ENCODE data around the gene ENKD1. TPM values are rescaled to one million over a fixed set of nuclear protein-coding genes. Genes with fewer than 3 reads are reported as not detected.

ENKD1 gene
- total RNA-seq, 3 donors from 2014 or later (not counting 1 experiment from before 2014, with no cell fraction given), result 3.4 to 4.2 (median 3.7) TPM

DNA sequence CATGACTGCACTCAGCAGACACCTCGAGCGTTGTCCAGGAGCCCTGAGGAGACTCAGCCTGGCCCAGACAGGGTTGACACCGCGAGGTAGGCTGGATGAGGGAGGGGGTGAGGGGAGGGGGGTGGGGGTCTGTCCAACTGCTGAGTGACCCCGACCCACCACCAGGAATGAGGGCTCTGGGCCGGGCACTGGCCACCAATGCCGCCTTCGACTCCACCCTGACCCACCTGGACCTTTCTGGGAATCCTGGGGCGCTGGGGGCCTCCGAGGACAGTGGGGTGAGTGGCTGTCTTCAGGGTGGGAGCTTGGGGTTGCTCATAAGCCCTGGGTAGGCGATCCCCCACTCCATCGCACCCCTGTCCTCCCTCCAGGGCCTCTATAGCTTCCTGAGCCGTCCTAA is 18.9 kb downstream of the ENKD1 start:
- Histone ChIP-seq H3K36me3 (ENCODE audit: control insufficient read depth, insufficient read depth, low read length) (peaks cover 48% of the 10 kb centered on the region), H3K27ac (ENCODE audit: low read length) (no peak overlapping the region), H3K4me1 (ENCODE audit: control insufficient read depth, insufficient read depth, low read length) (peaks cover 22% of the 10 kb centered on the region), H3K27me3 (ENCODE audit: control insufficient read depth, insufficient read depth, low read length) (no peaks in the 10 kb centered on the region), H3K4me3 (ENCODE audit: low read length) (no peak overlapping the region), H3K9me3 (ENCODE audit: control insufficient read depth, insufficient read depth, low read length) (no peaks in the 10 kb centered on the region)
- Mint-ChIP-seq H3K27me3 (ENCODE audit: low read depth in 2 of 2) (no peaks in the 10 kb centered on the region), H3K4me3 (no peak overlapping the region), H3K27ac (no peak overlapping the region), H3K4me1 (no peaks in the 10 kb centered on the region), H3K9me3 (no peaks in the 10 kb centered on the region), H3K36me3 (no peaks in the 10 kb centered on the region)
- no peak for DNase-seq
- TF ChIP-seq, protein P1, sequence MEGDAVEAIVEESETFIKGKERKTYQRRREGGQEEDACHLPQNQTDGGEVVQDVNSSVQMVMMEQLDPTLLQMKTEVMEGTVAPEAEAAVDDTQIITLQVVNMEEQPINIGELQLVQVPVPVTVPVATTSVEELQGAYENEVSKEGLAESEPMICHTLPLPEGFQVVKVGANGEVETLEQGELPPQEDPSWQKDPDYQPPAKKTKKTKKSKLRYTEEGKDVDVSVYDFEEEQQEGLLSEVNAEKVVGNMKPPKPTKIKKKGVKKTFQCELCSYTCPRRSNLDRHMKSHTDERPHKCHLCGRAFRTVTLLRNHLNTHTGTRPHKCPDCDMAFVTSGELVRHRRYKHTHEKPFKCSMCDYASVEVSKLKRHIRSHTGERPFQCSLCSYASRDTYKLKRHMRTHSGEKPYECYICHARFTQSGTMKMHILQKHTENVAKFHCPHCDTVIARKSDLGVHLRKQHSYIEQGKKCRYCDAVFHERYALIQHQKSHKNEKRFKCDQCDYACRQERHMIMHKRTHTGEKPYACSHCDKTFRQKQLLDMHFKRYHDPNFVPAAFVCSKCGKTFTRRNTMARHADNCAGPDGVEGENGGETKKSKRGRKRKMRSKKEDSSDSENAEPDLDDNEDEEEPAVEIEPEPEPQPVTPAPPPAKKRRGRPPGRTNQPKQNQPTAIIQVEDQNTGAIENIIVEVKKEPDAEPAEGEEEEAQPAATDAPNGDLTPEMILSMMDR (IDR thresholded peaks at IDR 0.05), result no peak
- ATAC-seq, result no peak
- WGBS (ENCODE audit: insufficient coverage), result 99% methylated on average over 13 of the region's 13 CpGs
- intact Hi-C loops (cut with micrococcal nuclease), result no loop called here

DNA sequence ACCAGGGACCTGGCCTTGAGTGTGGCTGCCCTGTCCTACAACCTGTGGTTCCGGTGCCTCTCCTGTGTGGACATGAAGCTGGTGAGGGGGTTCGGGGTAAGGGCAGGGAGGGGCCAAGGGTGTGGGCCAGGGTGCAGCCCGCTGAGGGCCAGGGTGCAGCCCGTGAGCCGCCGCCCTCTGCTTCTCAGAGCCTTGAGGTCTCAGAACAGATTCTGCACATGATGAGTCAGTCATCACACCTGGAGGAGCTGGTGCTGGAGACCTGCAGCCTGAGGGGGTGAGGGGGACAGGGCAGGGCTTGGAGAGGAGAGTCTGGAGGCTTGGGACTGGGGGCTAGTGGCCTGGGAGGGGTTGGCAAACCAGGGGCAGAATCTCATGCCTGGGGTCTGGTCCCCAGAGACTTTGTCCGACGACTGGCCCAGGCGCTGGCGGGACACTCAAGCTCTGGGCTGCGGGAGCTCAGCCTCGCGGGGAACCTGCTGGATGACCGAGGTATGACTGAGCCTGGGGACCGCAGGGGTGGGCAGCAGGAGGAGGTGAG is 19.4 kb downstream of the ENKD1 start:
- intact Hi-C loops (cut with micrococcal nuclease), result no loop called here
- H3K27me3 Mint-ChIP-seq (ENCODE audit: low read depth in 2 of 2), result no peaks in the 10 kb centered on the region
- H3K9me3 Mint-ChIP-seq, result no peaks in the 10 kb centered on the region
- no peaks in the 10 kb centered on the region for H3K36me3 Mint-ChIP-seq
- TF ChIP-seq, protein P1 (IDR thresholded peaks at IDR 0.05), result no peak
- no peaks in the 10 kb centered on the region for H3K4me1 Mint-ChIP-seq
- H3K36me3 ChIP-seq (ENCODE audit: control insufficient read depth, insufficient read depth, low read length), result peaks cover 44% of the 10 kb centered on the region
- DNase-seq (no peak), ATAC-seq (no peak)
- peaks cover 22% of the 10 kb centered on the region for H3K4me1 ChIP-seq (ENCODE audit: control insufficient read depth, insufficient read depth, low read length)
- no peak overlapping the region for H3K27ac ChIP-seq (ENCODE audit: low read length)
- H3K9me3 ChIP-seq (ENCODE audit: control insufficient read depth, insufficient read depth, low read length), result no peaks in the 10 kb centered on the region
- H3K4me3 ChIP-seq (ENCODE audit: low read length), result no peak overlapping the region
- no peaks in the 10 kb centered on the region for H3K27me3 ChIP-seq (ENCODE audit: control insufficient read depth, insufficient read depth, low read length)
- no peak overlapping the region for H3K27ac Mint-ChIP-seq
- WGBS (ENCODE audit: insufficient coverage), result 95% methylated on average over 15 of the region's 15 CpGs
- H3K4me3 Mint-ChIP-seq, result no peak overlapping the region

DNA sequence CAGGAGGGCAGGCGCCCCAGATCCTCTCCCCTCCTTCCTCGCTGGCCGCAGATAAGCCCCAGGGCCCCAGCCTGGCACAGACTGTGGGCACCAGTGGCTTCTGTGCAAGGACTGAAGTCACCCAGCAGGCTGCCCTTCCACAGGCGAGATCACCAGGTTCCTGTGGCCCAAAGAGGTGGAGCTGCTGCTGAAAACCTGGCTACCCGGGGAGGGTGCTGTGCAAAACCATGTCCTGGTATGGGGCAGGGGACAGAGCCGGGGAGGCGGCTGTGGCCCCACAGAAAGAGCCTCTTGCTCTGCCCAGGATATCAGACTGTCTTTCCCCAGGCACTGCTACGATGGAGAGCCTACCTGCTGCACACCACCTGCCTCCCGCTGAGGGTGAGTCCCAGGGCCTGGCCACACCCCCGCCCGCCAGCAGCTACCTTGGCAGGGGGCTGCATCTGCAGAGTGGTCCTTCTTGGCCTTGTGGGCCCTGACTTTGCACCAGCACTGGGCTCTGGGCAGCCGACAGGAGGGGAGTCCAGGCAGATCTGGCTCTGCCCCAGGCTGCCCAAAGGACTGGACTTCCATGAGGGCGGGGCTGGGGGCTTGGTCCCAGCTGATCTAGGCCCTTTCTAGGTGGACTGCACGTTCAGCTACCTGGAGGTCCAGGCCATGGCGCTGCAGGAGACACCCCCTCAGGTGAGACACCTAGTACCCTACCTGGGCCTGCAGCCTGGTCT is 21.0 kb downstream of the ENKD1 start:
- Mint-ChIP-seq H3K4me3 (peak overlapping the region; percentile 76), H3K27me3 (ENCODE audit: low read depth in 2 of 2) (no peaks in the 10 kb centered on the region), H3K27ac (peak overlapping the region; percentile 61 to 80), H3K36me3 (no peaks in the 10 kb centered on the region), H3K4me1 (no peaks in the 10 kb centered on the region), H3K9me3 (no peaks in the 10 kb centered on the region)
- WGBS (ENCODE audit: insufficient coverage), result 52% methylated on average over 15 of the region's 15 CpGs
- H3K4me3 ChIP-seq (ENCODE audit: low read length), result peak overlapping the region; percentile 58
- peak in 2 of 3 donors; percentile 17 to 25 for ATAC-seq
- H3K36me3 ChIP-seq (ENCODE audit: control insufficient read depth, insufficient read depth, low read length), result peaks cover 31% of the 10 kb centered on the region
- intact Hi-C loops (cut with micrococcal nuclease), result no loop called here
- TF ChIP-seq, protein P1 (IDR thresholded peaks at IDR 0.05), result no peak
- peak in 1 of 2 donors; percentile 51 for DNase-seq
- no peaks in the 10 kb centered on the region for H3K27me3 ChIP-seq (ENCODE audit: control insufficient read depth, insufficient read depth, low read length)
- H3K4me1 ChIP-seq (ENCODE audit: control insufficient read depth, insufficient read depth, low read length), result peaks cover 22% of the 10 kb centered on the region
- H3K27ac ChIP-seq (ENCODE audit: low read length), result peak overlapping the region; percentile 80
- no peaks in the 10 kb centered on the region for H3K9me3 ChIP-seq (ENCODE audit: control insufficient read depth, insufficient read depth, low read length)

All from natural killer cell (primary cell).